Activated B cell treated with CpG ODN at 0.5 μM for 24 hours (primary cell): ENCODE measurements around the gene EHBP1L1. TPM values are rescaled to one million over a fixed set of nuclear protein-coding genes. Genes with fewer than 3 reads are reported as not detected.

Experiments used
- ATAC-seq: fragments of 200-7000 bp; cut with Tn5 transposase; one replicate; pipeline ENCODE4 v1.10.0; 2021; ENCODE audit warnings: low read depth, mild to moderate bottlenecking, moderate library complexity
- CTCF ChIA-PET: fragments of 350-600 bp; sonication (Branson Sonifier 250); formaldehyde crosslinking; loops from one replicate; lab custom pipeline; 2021; ENCODE audit warnings: antibody characterized with exemption; lab: Charles Lee
- POLR2A ChIA-PET: fragments of 350-600 bp; sonication (Branson Sonifier 250); formaldehyde crosslinking; loops from one replicate; lab custom pipeline; 2021; ENCODE audit warnings: antibody characterized with exemption; lab: Charles Lee
- DNase-seq: peaks from one replicate; pipeline ENCODE4 v3.0.0; 2022
- H3K27ac Mint-ChIP-seq: one replicate; pipeline ENCODE4 v1.8.0; 2020; ENCODE audit warnings: mixed read lengths
- H3K27me3 Mint-ChIP-seq: one replicate; pipeline ENCODE4 v1.8.0; 2021; ENCODE audit warnings: mixed read lengths
- H3K36me3 Mint-ChIP-seq: one replicate; pipeline ENCODE4 v1.8.0; 2021; ENCODE audit warnings: low read depth, mixed read lengths
- H3K4me1 Mint-ChIP-seq: one replicate; pipeline ENCODE4 v1.8.0; 2021; ENCODE audit warnings: mixed read lengths
- H3K4me3 Mint-ChIP-seq: one replicate; pipeline ENCODE4 v1.8.0; 2020; ENCODE audit warnings: mild to moderate bottlenecking, mixed read lengths
- H3K9me3 Mint-ChIP-seq: one replicate; pipeline ENCODE4 v1.8.0; 2020; ENCODE audit warnings: mixed read lengths
- CTCF ChIP-seq: fragments of 200-600 bp; IDR thresholded peaks from one replicate; pipeline ENCODE4 v1.8.0; 2022; ENCODE audit warnings: antibody characterized with exemption, mild to moderate bottlenecking
- intact Hi-C: fragments of 100-400 bp; cut with micrococcal nuclease; formaldehyde crosslinking; loops from one replicate; pipeline ENCODE4 v1.15.1; 2024
- total RNA-seq: library from RNA; stranded (reverse); gene quantifications from 2 replicates; pipeline ENCODE4 v1.2.3, GENCODE V29; 2022

Gene EHBP1L1
- total RNA-seq, 1 donor from 2014 or later = 163 TPM

DNA sequence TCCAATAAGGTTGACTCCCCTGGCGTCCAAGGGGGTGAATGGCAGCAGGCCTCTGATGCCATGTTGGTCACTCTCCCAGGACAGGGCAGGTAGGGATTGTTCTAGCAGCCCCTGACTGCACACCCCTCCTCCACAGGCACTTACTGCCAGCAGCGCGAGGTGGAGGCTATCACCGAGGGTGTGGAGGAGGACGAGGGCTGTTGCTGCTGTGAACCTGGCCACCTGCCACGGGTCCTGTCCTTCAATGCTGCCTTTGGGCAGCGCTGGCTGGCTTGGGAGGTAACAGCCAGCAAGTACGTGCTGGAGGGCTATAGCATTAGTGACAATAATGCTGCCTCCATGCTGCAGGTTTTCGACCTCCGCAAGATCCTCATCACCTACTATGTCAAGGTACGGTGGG is 54.4 kb downstream of the EHBP1L1 start:
- DNase-seq (no peak), ATAC-seq (no peak)
- Mint-ChIP-seq H3K4me3 (no peak overlapping the region), H3K27ac (no peak overlapping the region), H3K4me1 (peaks cover 9% of the 10 kb centered on the region), H3K27me3 (no peaks in the 10 kb centered on the region), H3K36me3 (peaks cover 71% of the 10 kb centered on the region), H3K9me3 (no peaks in the 10 kb centered on the region)
- POLR2A ChIA-PET = interaction anchor here (0.6 to 16.1 kb wide), 2 partner anchors 27 to 28 kb away, joined by 10 to 617 read pairs; partner anchors contain the start of gene RELA
- no peak for TF ChIP-seq CTCF
- intact Hi-C loops = no loop called here
- CTCF ChIA-PET = no interaction called here

GRCh38 chr11:65633390-65634108 is 57.7 kb downstream of the EHBP1L1 start:
- H3K27ac Mint-ChIP-seq = no peak overlapping the region
- DNase-seq = no peak

DNA sequence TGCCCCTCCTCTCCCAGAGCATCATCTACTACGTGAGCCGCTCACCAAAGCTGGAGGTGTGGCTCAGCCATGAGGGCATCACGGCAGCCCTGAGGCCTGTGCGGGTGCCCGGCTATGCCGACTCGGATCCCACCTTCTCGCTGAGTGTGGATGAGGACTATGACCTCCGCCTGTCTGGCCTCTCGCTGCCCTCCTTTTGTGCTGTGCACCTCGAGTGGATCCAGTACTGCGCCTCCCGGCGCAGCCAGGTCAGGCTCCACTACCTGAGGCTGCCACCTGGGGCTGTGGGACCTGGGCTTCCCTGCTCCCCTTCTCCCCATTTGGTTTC is 58.2 kb downstream of the EHBP1L1 start:
- TF ChIP-seq CTCF = no peak
- H3K27me3 Mint-ChIP-seq = no peaks in the 10 kb centered on the region
- intact Hi-C loops = no loop called here
- H3K4me3 Mint-ChIP-seq = no peak overlapping the region
- no peak overlapping the region for H3K27ac Mint-ChIP-seq
- peaks cover 52% of the 10 kb centered on the region for H3K36me3 Mint-ChIP-seq
- peaks cover 20% of the 10 kb centered on the region for H3K4me1 Mint-ChIP-seq
- ATAC-seq = no peak
- CTCF ChIA-PET = no interaction called here
- H3K9me3 Mint-ChIP-seq = no peaks in the 10 kb centered on the region
- no peak for DNase-seq
- POLR2A ChIA-PET = interaction anchor here (0.9 to 16.1 kb wide), 2 partner anchors 23 to 136 kb away, joined by 7 to 617 read pairs; partner anchors contain the start of gene RELA

More at GRCh38 chr11:65633390-65634108, 57.7 kb downstream of the EHBP1L1 start:
- Mint-ChIP-seq H3K4me3 (no peak overlapping the region), H3K27me3 (no peaks in the 10 kb centered on the region), H3K4me1 (peaks cover 15% of the 10 kb centered on the region), H3K9me3 (no peaks in the 10 kb centered on the region), H3K36me3 (peaks cover 56% of the 10 kb centered on the region)
- ChIA-PET CTCF (no interaction called here), POLR2A (interaction anchor here (0.9 to 16.1 kb wide), 3 partner anchors 11 to 136 kb away, joined by 6 to 617 read pairs (median 7); partner anchors contain the start of gene RELA)
- intact Hi-C loops = no loop called here
- no peak for TF ChIP-seq CTCF
- no peak for ATAC-seq

DNA sequence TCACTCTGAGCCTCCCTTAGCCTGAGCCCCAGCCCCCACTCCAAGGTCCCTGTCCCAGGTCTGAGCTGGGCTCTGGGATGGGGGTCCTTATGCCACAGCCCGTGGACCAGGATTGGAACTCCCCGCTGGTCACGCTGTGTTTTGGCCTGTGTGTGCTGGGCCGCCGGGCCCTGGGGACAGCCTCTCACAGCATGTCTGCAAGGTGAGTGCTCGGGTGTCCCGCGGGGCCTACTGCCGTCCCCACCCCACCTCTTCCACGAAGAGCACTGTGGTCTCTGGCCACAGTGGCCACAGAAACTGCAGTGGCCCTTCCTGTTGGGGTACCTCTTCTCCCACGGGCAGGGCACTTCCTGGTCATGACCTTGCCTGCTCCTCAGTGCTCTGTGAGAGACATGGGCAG is 58.6 kb downstream of the EHBP1L1 start:
- intact Hi-C loops = no loop called here
- Mint-ChIP-seq H3K27me3 (no peaks in the 10 kb centered on the region), H3K4me3 (no peak overlapping the region), H3K27ac (no peak overlapping the region), H3K36me3 (peaks cover 49% of the 10 kb centered on the region), H3K9me3 (no peaks in the 10 kb centered on the region), H3K4me1 (peaks cover 23% of the 10 kb centered on the region)
- CTCF ChIA-PET = no interaction called here
- ATAC-seq = no peak
- TF ChIP-seq CTCF = no peak
- DNase-seq = no peak
- POLR2A ChIA-PET = interaction anchor here (0.9 to 16.1 kb wide), 2 partner anchors 23 to 135 kb away, joined by 7 to 617 read pairs; partner anchors contain the start of gene RELA

- CTCF ChIA-PET = no interaction called here
- no peak for DNase-seq
- H3K4me1 Mint-ChIP-seq = peaks cover 28% of the 10 kb centered on the region
- no peak overlapping the region for H3K4me3 Mint-ChIP-seq
- TF ChIP-seq CTCF = no peak
- POLR2A ChIA-PET = interaction anchor here (16.1 kb wide), 1 partner anchor 22 kb away, joined by 617 read pairs; the partner anchor contains the start of gene RELA
- no peaks in the 10 kb centered on the region for H3K27me3 Mint-ChIP-seq
- intact Hi-C loops = no loop called here
- no peak overlapping the region for H3K27ac Mint-ChIP-seq
- no peak for ATAC-seq
- peaks cover 48% of the 10 kb centered on the region for H3K36me3 Mint-ChIP-seq
- no peaks in the 10 kb centered on the region for H3K9me3 Mint-ChIP-seq
Observed at GRCh38 chr11:65634905-65635731, 59.3 kb downstream of the EHBP1L1 start.
